Activated B cell treated with CpG ODN at 0.5 μM for 24 hours (primary cell): ENCODE measurements around the gene ALG8. TPM values are rescaled to one million over a fixed set of nuclear protein-coding genes. Genes with fewer than 3 reads are reported as not detected.
"Not testable (repeated sequence)": the region's sequence is repeated elsewhere in the genome, so short reads cannot be mapped to it uniquely, and the experiment has no call there.

ENCODE experiments used
- ATAC-seq: fragments of 200-7000 bp; cut with Tn5 transposase; one replicate; pipeline ENCODE4 v1.10.0; 2021; ENCODE audit warnings: low read depth, mild to moderate bottlenecking, moderate library complexity
- CTCF ChIA-PET: fragments of 350-600 bp; sonication (Branson Sonifier 250); formaldehyde crosslinking; loops from one replicate; lab custom pipeline; 2021; ENCODE audit warnings: antibody characterized with exemption; lab: Charles Lee
- POLR2A ChIA-PET: fragments of 350-600 bp; sonication (Branson Sonifier 250); formaldehyde crosslinking; loops from one replicate; lab custom pipeline; 2021; ENCODE audit warnings: antibody characterized with exemption; lab: Charles Lee
- DNase-seq: peaks from one replicate; pipeline ENCODE4 v3.0.0; 2022
- H3K27ac Mint-ChIP-seq: one replicate; pipeline ENCODE4 v1.8.0; 2020; ENCODE audit warnings: mixed read lengths
- H3K27me3 Mint-ChIP-seq: one replicate; pipeline ENCODE4 v1.8.0; 2021; ENCODE audit warnings: mixed read lengths
- H3K36me3 Mint-ChIP-seq: one replicate; pipeline ENCODE4 v1.8.0; 2021; ENCODE audit warnings: low read depth, mixed read lengths
- H3K4me1 Mint-ChIP-seq: one replicate; pipeline ENCODE4 v1.8.0; 2021; ENCODE audit warnings: mixed read lengths
- H3K4me3 Mint-ChIP-seq: one replicate; pipeline ENCODE4 v1.8.0; 2020; ENCODE audit warnings: mild to moderate bottlenecking, mixed read lengths
- H3K9me3 Mint-ChIP-seq: one replicate; pipeline ENCODE4 v1.8.0; 2020; ENCODE audit warnings: mixed read lengths
- CTCF ChIP-seq: fragments of 200-600 bp; IDR thresholded peaks from one replicate; pipeline ENCODE4 v1.8.0; 2022; ENCODE audit warnings: antibody characterized with exemption, mild to moderate bottlenecking
- intact Hi-C: fragments of 100-400 bp; cut with micrococcal nuclease; formaldehyde crosslinking; loops from one replicate; pipeline ENCODE4 v1.15.1; 2024
- total RNA-seq: library from RNA; stranded (reverse); gene quantifications from 2 replicates; pipeline ENCODE4 v1.2.3, GENCODE V29; 2022

ALG8 gene
- total RNA-seq, 1 donor from 2014 or later = 46.0 TPM

GRCh38 chr11:78100676-78101472 is 38.6 kb downstream of the ALG8 start:
- ChIA-PET POLR2A (no interaction called here), CTCF (no interaction called here)
- no peaks in the 10 kb centered on the region for H3K9me3 Mint-ChIP-seq
- no peak for DNase-seq
- H3K27ac Mint-ChIP-seq = no peak overlapping the region
- ATAC-seq = no peak
- intact Hi-C loops = no loop called here
- no peaks in the 10 kb centered on the region for H3K4me1 Mint-ChIP-seq
- H3K4me3 Mint-ChIP-seq = no peak overlapping the region
- no peak for TF ChIP-seq CTCF
- H3K27me3 Mint-ChIP-seq = no peaks in the 10 kb centered on the region
- peaks cover 61% of the 10 kb centered on the region for H3K36me3 Mint-ChIP-seq

- H3K9me3 Mint-ChIP-seq = no peaks in the 10 kb centered on the region
- no peak for DNase-seq
- no peak overlapping the region for H3K4me3 Mint-ChIP-seq
- no peak for ATAC-seq
- POLR2A ChIA-PET = no interaction called here
- intact Hi-C loops = no loop called here
- no peaks in the 10 kb centered on the region for H3K4me1 Mint-ChIP-seq
- no peaks in the 10 kb centered on the region for H3K27me3 Mint-ChIP-seq
- CTCF ChIA-PET = no interaction called here
- peaks cover 61% of the 10 kb centered on the region for H3K36me3 Mint-ChIP-seq
- H3K27ac Mint-ChIP-seq = no peak overlapping the region
- no peak for TF ChIP-seq CTCF
Observed at GRCh38 chr11:78100261-78100660, 39.2 kb downstream of the ALG8 start.

- H3K4me3 Mint-ChIP-seq = no peak overlapping the region
- DNase-seq = no peak
- H3K27ac Mint-ChIP-seq = no peak overlapping the region
- ChIA-PET CTCF (no interaction called here), POLR2A (no interaction called here)
- H3K27me3 Mint-ChIP-seq = no peaks in the 10 kb centered on the region
- no peaks in the 10 kb centered on the region for H3K9me3 Mint-ChIP-seq
- no peak for ATAC-seq
- intact Hi-C loops = no loop called here
- TF ChIP-seq CTCF = no peak
- peaks cover 62% of the 10 kb centered on the region for H3K36me3 Mint-ChIP-seq
- no peaks in the 10 kb centered on the region for H3K4me1 Mint-ChIP-seq
Observed at GRCh38 chr11:78099666-78100065, 39.8 kb downstream of the ALG8 start.

GRCh38 chr11:78097666-78098385 is 41.6 kb downstream of the ALG8 start:
- DNase-seq = no peak
- ChIA-PET CTCF (no interaction called here), POLR2A (no interaction called here)
- Mint-ChIP-seq H3K4me3 (no peak overlapping the region), H3K9me3 (no peaks in the 10 kb centered on the region), H3K27ac (no peak overlapping the region), H3K36me3 (peaks cover 58% of the 10 kb centered on the region), H3K4me1 (no peaks in the 10 kb centered on the region), H3K27me3 (no peaks in the 10 kb centered on the region)
- TF ChIP-seq CTCF = no peak
- no peak for ATAC-seq
- intact Hi-C loops = no loop called here

- TF ChIP-seq CTCF = no peak
Observed at GRCh38 chr11:78094250-78094649, 45.2 kb downstream of the ALG8 start.

GRCh38 chr11:78086521-78087074 is 52.8 kb downstream of the ALG8 start:
- ATAC-seq, CTCF ChIA-PET, H3K9me3 Mint-ChIP-seq, H3K4me1 Mint-ChIP-seq, H3K36me3 Mint-ChIP-seq, DNase-seq, H3K27ac Mint-ChIP-seq, H3K27me3 Mint-ChIP-seq, H3K4me3 Mint-ChIP-seq, intact Hi-C loops: not testable (repeated sequence)
- POLR2A ChIA-PET = interaction anchor here (0.6 kb wide), 1 partner anchor 44 kb away, joined by 3 read pairs; no protein-coding TSS in a partner anchor

More at GRCh38 chr11:78094250-78094649, 45.2 kb downstream of the ALG8 start:
- Mint-ChIP-seq H3K27ac (no peak overlapping the region), H3K4me1 (no peaks in the 10 kb centered on the region), H3K36me3 (peaks cover 34% of the 10 kb centered on the region), H3K27me3 (no peaks in the 10 kb centered on the region), H3K9me3 (no peaks in the 10 kb centered on the region), H3K4me3 (no peak overlapping the region)
- POLR2A ChIA-PET = no interaction called here
- DNase-seq (no peak), ATAC-seq (no peak)
- intact Hi-C loops = no loop called here
- CTCF ChIA-PET = no interaction called here
